ENCODE measurements around the gene GNL3.

GNL3 gene

GRCh38 chr3:52697632-52697965, 11.8 kb downstream of the GNL3 start:
- no peak for DNase-seq (ENCODE audit: low read depth)
- TF ChIP-seq POLR2A (IDR thresholded peaks at IDR 0.05; ENCODE audit: extremely low read depth, insufficient read length) (peak; percentile 24), MAX (IDR thresholded peaks at IDR 0.05; ENCODE audit: low read depth, low read length) (no peak)
- H3K4me3 ChIP-seq (ENCODE audit: low read depth, low read length), result no peak overlapping the region

- peak overlapping the region; percentile 92 for H3K4me3 ChIP-seq (ENCODE audit: low read depth, low read length)
- DNase-seq (ENCODE audit: low read depth), result peak; percentile 29
- TF ChIP-seq CTCF (IDR thresholded peaks at IDR 0.05; ENCODE audit: low read depth, low read length) (no peak), MAX (IDR thresholded peaks at IDR 0.05; ENCODE audit: low read depth, low read length) (no peak), MYC (IDR thresholded peaks at IDR 0.05; ENCODE audit: low read depth, low read length) (no peak), POLR2A (IDR thresholded peaks at IDR 0.05; ENCODE audit: extremely low read depth, insufficient read length) (no peak)
These were observed 17.5 kb downstream of the GNL3 start for GRCh38 chr3:52703341-52703740.

- H3K4me3 ChIP-seq (ENCODE audit: low read depth, low read length), result peak overlapping the region; percentile 92
- peak; percentile 50 for DNase-seq (ENCODE audit: low read depth)
- TF ChIP-seq MYC (IDR thresholded peaks at IDR 0.05; ENCODE audit: low read depth, low read length), result 0 out of 2 replicates have a peak, but pooled peaks have one; percentile 35
- TF ChIP-seq CTCF (IDR thresholded peaks at IDR 0.05; ENCODE audit: low read depth, low read length), result no peak
- peak; percentile 44; the same call in 1 of the 2 replicates for TF ChIP-seq MAX (IDR thresholded peaks at IDR 0.05; ENCODE audit: low read depth, low read length)
- TF ChIP-seq POLR2A (IDR thresholded peaks at IDR 0.05; ENCODE audit: extremely low read depth, insufficient read length), result no peak
These were observed 19.0 kb downstream of the GNL3 start for GRCh38 chr3:52704611-52705437.

- no peak for DNase-seq (ENCODE audit: low read depth)
- H3K4me3 ChIP-seq (ENCODE audit: low read depth, low read length), result peak overlapping the region; percentile 92
- TF ChIP-seq MYC (IDR thresholded peaks at IDR 0.05; ENCODE audit: low read depth, low read length), result no peak
- TF ChIP-seq CTCF (IDR thresholded peaks at IDR 0.05; ENCODE audit: low read depth, low read length), result no peak
- TF ChIP-seq POLR2A (IDR thresholded peaks at IDR 0.05; ENCODE audit: extremely low read depth, insufficient read length), result no peak
- TF ChIP-seq MAX (IDR thresholded peaks at IDR 0.05; ENCODE audit: low read depth, low read length), result no peak
These were observed 19.5 kb downstream of the GNL3 start for GRCh38 chr3:52705438-52705687.

- H3K4me3 ChIP-seq (ENCODE audit: low read depth, low read length), result peak within 1 kb of the TSS; percentile 92
- DNase-seq (ENCODE audit: low read depth), result peak; percentile 91
- peak; percentile 42 for TF ChIP-seq MAX (IDR thresholded peaks at IDR 0.05; ENCODE audit: low read depth, low read length)
- no peak for TF ChIP-seq CTCF (IDR thresholded peaks at IDR 0.05; ENCODE audit: low read depth, low read length)
- peak; percentile 72 for TF ChIP-seq POLR2A (IDR thresholded peaks at IDR 0.05; ENCODE audit: extremely low read depth, insufficient read length)
- peak; percentile 63 for TF ChIP-seq MYC (IDR thresholded peaks at IDR 0.05; ENCODE audit: low read depth, low read length)
These were observed 20.2 kb downstream of the GNL3 start, which contains the start of the genes GLT8D1 and SPCS1 for GRCh38 chr3:52705688-52706686. Gene GLT8D1 (minus strand): TSS chr3:52705791. CDS start chr3:52700460, 5,331 bp downstream. Gene SPCS1 (plus strand): TSS chr3:52706106. CDS start chr3:52706247, 141 bp downstream.

Data from NB4 (cell line).